Measurements from ENCODE around the gene CAMKMT. TPM values are rescaled to one million over a fixed set of nuclear protein-coding genes. Genes with fewer than 3 reads are reported as not detected.
A peak's percentile ranks its signal among the peaks of the same experiment; 100 is the strongest.

CAMKMT gene
- total RNA-seq, 1 donor from 2014 or later, result 5.8 TPM

DNA sequence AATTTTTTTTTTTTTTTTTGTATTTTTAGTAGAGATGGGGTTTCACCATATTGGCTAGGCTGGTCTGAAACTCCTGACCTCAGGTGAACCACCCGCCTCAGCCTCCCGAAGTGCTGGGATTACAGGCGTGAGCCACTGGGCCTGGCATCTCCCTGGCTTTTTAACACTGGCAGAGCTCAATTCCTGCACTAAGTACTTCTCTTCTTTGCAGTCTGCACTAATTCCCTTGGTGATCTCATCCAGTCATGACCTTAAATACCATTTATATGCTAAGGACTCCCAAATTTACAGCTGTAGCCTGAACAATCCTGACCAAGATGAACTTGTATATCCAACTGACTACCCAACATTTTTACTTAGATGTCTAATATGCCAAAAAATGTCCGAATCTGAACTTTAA, 10.7 kb upstream of the CAMKMT start:
- Histone ChIP-seq H3K4me3 (ENCODE audit: low read depth, low read length) (no peak overlapping the region), H3K36me3 (ENCODE audit: control insufficient read depth, insufficient read depth, low read length) (no peaks in the 10 kb centered on the region), H3K27me3 (ENCODE audit: control insufficient read depth, insufficient read depth, low read length) (no peaks in the 10 kb centered on the region)
- DNase-seq (ENCODE audit: low read depth), result no peak
- no peak for TF ChIP-seq CTCF (IDR thresholded peaks at IDR 0.05; ENCODE audit: insufficient read depth, low read length, poor library complexity, severe bottlenecking)

DNA sequence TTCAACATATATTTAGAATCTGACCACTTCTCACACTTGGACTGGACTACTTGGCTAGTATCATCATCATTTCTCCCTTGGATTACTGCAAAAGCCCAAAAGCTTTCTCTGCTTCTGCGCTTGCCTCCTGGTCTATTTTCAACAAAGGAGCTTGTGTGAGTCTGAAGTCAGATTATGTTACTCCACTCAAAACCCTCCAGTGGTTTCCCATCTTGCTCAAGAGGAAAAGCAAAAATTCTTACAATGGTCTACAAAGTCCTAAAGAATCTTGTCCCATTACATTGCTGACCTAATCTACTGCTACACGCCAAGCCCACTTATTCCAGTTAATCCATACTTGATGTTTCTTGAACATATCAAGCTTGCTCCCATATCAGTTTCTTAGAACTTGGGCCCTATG, 10.1 kb upstream of the CAMKMT start:
- Histone ChIP-seq H3K36me3 (ENCODE audit: control insufficient read depth, insufficient read depth, low read length) (no peaks in the 10 kb centered on the region), H3K27me3 (ENCODE audit: control insufficient read depth, insufficient read depth, low read length) (no peaks in the 10 kb centered on the region), H3K4me3 (ENCODE audit: low read depth, low read length) (no peak overlapping the region)
- DNase-seq (ENCODE audit: low read depth), result no peak
- no peak for TF ChIP-seq CTCF (IDR thresholded peaks at IDR 0.05; ENCODE audit: insufficient read depth, low read length, poor library complexity, severe bottlenecking)

DNA sequence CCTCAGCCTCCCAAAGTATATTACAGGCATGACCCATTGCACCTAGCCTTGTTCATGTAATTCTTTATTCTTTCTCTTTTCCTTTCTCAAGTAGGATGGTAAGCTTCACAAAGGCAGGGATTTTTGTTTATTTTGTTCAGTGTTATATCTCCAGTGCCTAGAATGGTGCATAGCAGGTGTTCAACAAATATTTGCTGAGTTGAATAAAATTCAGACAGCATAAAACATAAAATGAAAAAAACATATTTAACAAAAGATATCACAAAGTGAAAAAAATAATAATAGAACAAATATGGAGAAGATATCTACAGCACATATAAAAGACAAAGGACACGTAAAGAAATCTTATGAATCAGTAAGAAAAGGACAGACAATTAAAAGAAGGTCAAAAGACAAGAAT, 9.2 kb upstream of the CAMKMT start:
- TF ChIP-seq CTCF (IDR thresholded peaks at IDR 0.05; ENCODE audit: insufficient read depth, low read length, poor library complexity, severe bottlenecking), result no peak
- no peaks in the 10 kb centered on the region for H3K27me3 ChIP-seq (ENCODE audit: control insufficient read depth, insufficient read depth, low read length)
- no peak overlapping the region for H3K4me3 ChIP-seq (ENCODE audit: low read depth, low read length)
- H3K36me3 ChIP-seq (ENCODE audit: control insufficient read depth, insufficient read depth, low read length), result no peaks in the 10 kb centered on the region
- no peak for DNase-seq (ENCODE audit: low read depth)

GRCh38 chr2:44354761-44355160, 7.0 kb upstream of the CAMKMT start:
- TF ChIP-seq CTCF (IDR thresholded peaks at IDR 0.05; ENCODE audit: insufficient read depth, low read length, poor library complexity, severe bottlenecking), result no peak
- Histone ChIP-seq H3K4me3 (ENCODE audit: low read depth, low read length) (no peak overlapping the region), H3K36me3 (ENCODE audit: control insufficient read depth, insufficient read depth, low read length) (no peaks in the 10 kb centered on the region), H3K27me3 (ENCODE audit: control insufficient read depth, insufficient read depth, low read length) (no peaks in the 10 kb centered on the region)
- DNase-seq (ENCODE audit: low read depth), result no peak

GRCh38 chr2:44358503-44358902, 3.2 kb upstream of the CAMKMT start:
- no peaks in the 10 kb centered on the region for H3K36me3 ChIP-seq (ENCODE audit: control insufficient read depth, insufficient read depth, low read length)
- no peaks in the 10 kb centered on the region for H3K27me3 ChIP-seq (ENCODE audit: control insufficient read depth, insufficient read depth, low read length)
- no peak overlapping the region for H3K4me3 ChIP-seq (ENCODE audit: low read depth, low read length)
- TF ChIP-seq CTCF (IDR thresholded peaks at IDR 0.05; ENCODE audit: insufficient read depth, low read length, poor library complexity, severe bottlenecking), result no peak
- peak; percentile 53 for DNase-seq (ENCODE audit: low read depth)

GRCh38 chr2:44360749-44361329, 908 bp upstream of the CAMKMT start:
- no peak for TF ChIP-seq CTCF (IDR thresholded peaks at IDR 0.05; ENCODE audit: insufficient read depth, low read length, poor library complexity, severe bottlenecking)
- DNase-seq (ENCODE audit: low read depth), result no peak

More at GRCh38 chr2:44360749-44361329, 908 bp upstream of the CAMKMT start:
- Histone ChIP-seq H3K4me3 (ENCODE audit: low read depth, low read length) (peak overlapping the region; percentile 86), H3K27me3 (ENCODE audit: control insufficient read depth, insufficient read depth, low read length) (no peaks in the 10 kb centered on the region), H3K36me3 (ENCODE audit: control insufficient read depth, insufficient read depth, low read length) (no peaks in the 10 kb centered on the region)

All from kidney epithelial cell (primary cell).